ENCODE results near the gene ABCA3.
"Not testable (repeated sequence)": the region's sequence is repeated elsewhere in the genome, so short reads cannot be mapped to it uniquely, and the experiment has no call there.

DNA sequence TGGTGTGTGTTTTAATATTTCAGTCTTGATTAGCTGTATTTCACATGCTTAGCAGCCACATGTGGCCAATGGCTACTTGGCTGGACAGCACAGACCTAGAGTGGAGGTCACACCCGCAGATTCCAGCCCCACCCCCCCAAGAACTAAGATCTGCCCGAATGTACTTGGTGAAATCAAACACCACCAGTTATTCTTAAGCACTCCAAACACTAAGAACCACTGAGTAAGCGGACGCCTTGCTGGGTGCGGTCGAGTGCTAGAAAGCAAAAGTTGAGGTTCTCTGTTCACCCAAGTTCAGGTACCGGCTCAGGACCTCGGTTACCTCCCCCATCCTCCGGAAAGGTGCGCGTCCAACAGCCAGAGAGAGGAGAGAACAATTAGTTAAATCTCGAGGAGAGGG, 73.6 kb downstream of the ABCA3 start:
- TF ChIP-seq CTCF, EP300 (IDR thresholded peaks at IDR 0.05): not testable (repeated sequence)

All from gastroesophageal sphincter (tissue), 3 donors.